ENCODE measurements around the gene SRRM2.
A peak's percentile ranks its signal among the peaks of the same experiment; 100 is the strongest.

The SRRM2 gene

GRCh38 chr16:2791174-2791573 is 38.7 kb downstream of the SRRM2 start:
- no peak for DNase-seq (ENCODE audit: low read depth in 2 of 3, low spot score in 2 of 3)

GRCh38 chr16:2792940-2793339 is 40.5 kb downstream of the SRRM2 start:
- DNase-seq (ENCODE audit: low read depth in 2 of 3, low spot score in 2 of 3) = no peak

GRCh38 chr16:2795395-2796143 is 43.1 kb downstream of the SRRM2 start:
- DNase-seq (ENCODE audit: low read depth in 2 of 3, low spot score in 2 of 3) = no peak

- DNase-seq (ENCODE audit: low read depth in 2 of 3, low spot score in 2 of 3) = no peak
These were observed 46.3 kb downstream of the SRRM2 start for GRCh38 chr16:2798723-2799204.

GRCh38 chr16:2799205-2799858 is 46.9 kb downstream of the SRRM2 start:
- DNase-seq (ENCODE audit: low read depth in 2 of 3, low spot score in 2 of 3) = no peak

- no peak for DNase-seq (ENCODE audit: low read depth in 2 of 3, low spot score in 2 of 3)
These were observed 47.4 kb downstream of the SRRM2 start for GRCh38 chr16:2799859-2800226.

- no peak for DNase-seq (ENCODE audit: low read depth in 2 of 3, low spot score in 2 of 3)
These were observed 51.2 kb downstream of the SRRM2 start for GRCh38 chr16:2803545-2804195.

GRCh38 chr16:2804728-2805127 is 52.3 kb downstream of the SRRM2 start:
- DNase-seq (ENCODE audit: low read depth in 2 of 3, low spot score in 2 of 3) = no peak

- no peak for DNase-seq (ENCODE audit: low read depth in 2 of 3, low spot score in 2 of 3)
These were observed 53.8 kb downstream of the SRRM2 start for GRCh38 chr16:2806286-2806685.

- DNase-seq (ENCODE audit: low read depth in 2 of 3, low spot score in 2 of 3) = no peak
These were observed 55.7 kb downstream of the SRRM2 start for GRCh38 chr16:2808181-2808580.

GRCh38 chr16:2809149-2809760 is 56.8 kb downstream of the SRRM2 start:
- no peak for DNase-seq (ENCODE audit: low read depth in 2 of 3, low spot score in 2 of 3)

GRCh38 chr16:2810651-2811050 is 58.2 kb downstream of the SRRM2 start:
- no peak for DNase-seq (ENCODE audit: low read depth in 2 of 3, low spot score in 2 of 3)

- no peak for DNase-seq (ENCODE audit: low read depth in 2 of 3, low spot score in 2 of 3)
These were observed 59.4 kb downstream of the SRRM2 start for GRCh38 chr16:2811703-2812471.

- no peak for DNase-seq (ENCODE audit: low read depth in 2 of 3, low spot score in 2 of 3)
These were observed 61.4 kb downstream of the SRRM2 start for GRCh38 chr16:2813771-2814221.

GRCh38 chr16:2814551-2815298 is 62.3 kb downstream of the SRRM2 start:
- DNase-seq (ENCODE audit: low read depth in 2 of 3, low spot score in 2 of 3) = no peak

GRCh38 chr16:2815299-2815771 is 62.9 kb downstream of the SRRM2 start:
- no peak for DNase-seq (ENCODE audit: low read depth in 2 of 3, low spot score in 2 of 3)

- DNase-seq (ENCODE audit: low read depth in 2 of 3, low spot score in 2 of 3) = peak in 1 of 3 experiments; percentile 24
These were observed 64.4 kb downstream of the SRRM2 start, which contains the start of gene PRSS21 for GRCh38 chr16:2816751-2817339. Gene PRSS21, plus strand, starts transcription at chr16:2817237. Its CDS starts 32 bp downstream, at chr16:2817269.

- no peak for DNase-seq (ENCODE audit: low read depth in 2 of 3, low spot score in 2 of 3)
These were observed 65.2 kb downstream of the SRRM2 start for GRCh38 chr16:2817340-2818271.
